DOHH2 (cell line): Measurements from ENCODE around the gene CCDC34.

Experiments used
- H3F3A ChIP-seq: fragments of 200-600 bp; sonication (generic), shearing (Covaris generic); 2 replicates; pipeline ENCODE4 v1.6.0; 2016; ENCODE audit warnings: antibody characterized with exemption, mild to moderate bottlenecking; ENCODE audit not compliant: control insufficient read depth, insufficient read depth
- H3K27ac ChIP-seq: fragments of 200-600 bp; sonication (generic); 2 replicates; pipeline ENCODE4 v1.5.1; 2014; ENCODE audit warnings: low read depth, mild to moderate bottlenecking, low read length, moderate library complexity
- H3K27me3 ChIP-seq: fragments of 200-600 bp; sonication (generic); 2 replicates; pipeline ENCODE4 v1.6.1; 2014; ENCODE audit warnings: mild to moderate bottlenecking, low read length, mixed read lengths; ENCODE audit not compliant: control insufficient read depth
- H3K36me3 ChIP-seq: fragments of 200-600 bp; sonication (generic); 2 replicates; pipeline ENCODE4 v1.6.1; 2014; ENCODE audit warnings: mild to moderate bottlenecking, low read length, moderate library complexity, mixed read lengths; ENCODE audit not compliant: control insufficient read depth
- H3K4me1 ChIP-seq: fragments of 200-600 bp; sonication (generic); 2 replicates; pipeline ENCODE4 v1.6.1; 2014; ENCODE audit warnings: mild to moderate bottlenecking, low read length, mixed read lengths; ENCODE audit not compliant: control insufficient read depth
- H3K4me2 ChIP-seq: fragments of 200-600 bp; sonication (generic); 2 replicates; pipeline ENCODE4 v1.6.0; 2014; ENCODE audit warnings: mild to moderate bottlenecking, low read length, moderate library complexity
- H3K4me3 ChIP-seq: fragments of 200-600 bp; sonication (generic); 2 replicates; pipeline ENCODE4 v1.5.1; 2014; ENCODE audit warnings: mild to moderate bottlenecking, low read length, mixed read lengths
- H3K79me2 ChIP-seq: fragments of 200-600 bp; sonication (generic); 2 replicates; pipeline ENCODE4 v1.6.1; 2014; ENCODE audit warnings: mild to moderate bottlenecking, low read length, mixed read lengths; ENCODE audit not compliant: control insufficient read depth
- H3K9me2 ChIP-seq: fragments of 200-600 bp; sonication (generic); replicated peaks from 2 replicates; pipeline ENCODE4 v1.6.1; 2014; ENCODE audit warnings: mild to moderate bottlenecking, low read length, mixed read lengths; ENCODE audit not compliant: control insufficient read depth
- H3K9me3 ChIP-seq: fragments of 200-600 bp; sonication (generic); 2 replicates; pipeline ENCODE4 v1.6.1; 2014; ENCODE audit warnings: antibody characterized with exemption, low read length, mixed read lengths; ENCODE audit not compliant: control insufficient read depth, insufficient read depth
- H4K20me1 ChIP-seq: fragments of 200-600 bp; sonication (generic); 2 replicates; pipeline ENCODE4 v1.6.0; 2014; ENCODE audit warnings: low read depth, mild to moderate bottlenecking, antibody characterized with exemption, low read length, moderate library complexity; ENCODE audit not compliant: control insufficient read depth, insufficient read depth
- CTCF ChIP-seq: fragments of 200-600 bp; sonication (generic); IDR thresholded peaks from one replicate; pipeline ENCODE4 v1.5.1; 2014; ENCODE audit warnings: antibody characterized with exemption, mild to moderate bottlenecking, low read depth, low read length; ENCODE audit not compliant: poor library complexity, severe bottlenecking
- EZH2phosphoT487 ChIP-seq: fragments of 200-600 bp; sonication (generic); IDR thresholded peaks from 2 replicates; pipeline ENCODE4 v1.6.1; 2017; ENCODE audit warnings: borderline replicate concordance, mild to moderate bottlenecking, antibody characterized with exemption, low read length, moderate library complexity, mixed read lengths

CCDC34 gene

GRCh38 chr11:27375370-27375769, 12.4 kb upstream of the CCDC34 start:
- TF ChIP-seq EZH2phosphoT487: no peak
- TF ChIP-seq CTCF: no peak
- no peaks in the 10 kb centered on the region; the same call in 1 of the 2 replicates for H3K27me3 ChIP-seq
- no peaks in the 10 kb centered on the region for H4K20me1 ChIP-seq
- H3K27ac ChIP-seq: no peak overlapping the region
- no peak overlapping the region for H3K4me3 ChIP-seq
- H3K4me1 ChIP-seq: no peaks in the 10 kb centered on the region
- no peaks in the 10 kb centered on the region for H3K9me3 ChIP-seq
- H3K79me2 ChIP-seq: no peaks in the 10 kb centered on the region
- no peaks in the 10 kb centered on the region for H3K9me2 ChIP-seq
- no peaks in the 10 kb centered on the region for H3F3A ChIP-seq
- no peak overlapping the region for H3K4me2 ChIP-seq
- no peaks in the 10 kb centered on the region for H3K36me3 ChIP-seq

GRCh38 chr11:27373856-27374602, 11.0 kb upstream of the CCDC34 start:
- H3K27me3 ChIP-seq: no peaks in the 10 kb centered on the region; the same call in 1 of the 2 replicates
- H3K9me3 ChIP-seq: no peaks in the 10 kb centered on the region
- no peaks in the 10 kb centered on the region for H3F3A ChIP-seq
- H3K4me3 ChIP-seq: no peak overlapping the region
- no peaks in the 10 kb centered on the region for H4K20me1 ChIP-seq
- no peaks in the 10 kb centered on the region for H3K4me1 ChIP-seq
- no peaks in the 10 kb centered on the region for H3K36me3 ChIP-seq
- H3K4me2 ChIP-seq: no peak overlapping the region
- TF ChIP-seq CTCF (no peak), EZH2phosphoT487 (no peak)
- no peaks in the 10 kb centered on the region for H3K79me2 ChIP-seq
- H3K9me2 ChIP-seq: no peaks in the 10 kb centered on the region
- H3K27ac ChIP-seq: no peak overlapping the region

- H3K9me2 ChIP-seq: no peaks in the 10 kb centered on the region
- no peak overlapping the region for H3K4me3 ChIP-seq
- H4K20me1 ChIP-seq: no peaks in the 10 kb centered on the region
- no peak overlapping the region for H3K4me2 ChIP-seq
- no peaks in the 10 kb centered on the region for H3K4me1 ChIP-seq
- H3K27ac ChIP-seq: no peak overlapping the region
- H3K79me2 ChIP-seq: no peaks in the 10 kb centered on the region
- H3K36me3 ChIP-seq: no peaks in the 10 kb centered on the region
- H3F3A ChIP-seq: no peaks in the 10 kb centered on the region
- no peaks in the 10 kb centered on the region for H3K9me3 ChIP-seq
- no peaks in the 10 kb centered on the region for H3K27me3 ChIP-seq
- TF ChIP-seq CTCF: no peak
- TF ChIP-seq EZH2phosphoT487: no peak
Observed at GRCh38 chr11:27373392-27373791, 10.4 kb upstream of the CCDC34 start.
